Measurements from ENCODE around the gene M1AP.

Gene M1AP

GRCh38 chr2:74522516-74522915 is 125.6 kb downstream of the M1AP start:
- ATAC-seq (ENCODE audit: insufficient read depth, low read depth) (no peak), DNase-seq (no peak)
- Histone ChIP-seq H2AFZ (ENCODE audit: low read depth, low read length) (no peak overlapping the region), H3K79me2 (ENCODE audit: insufficient read depth, low read length) (no peaks in the 10 kb centered on the region), H3K27ac (ENCODE audit: low read length) (no peak overlapping the region), H4K20me1 (ENCODE audit: insufficient read depth, low read length) (peaks cover 4% of the 10 kb centered on the region; the same call in 1 of the 2 replicates), H3K9me3 (ENCODE audit: insufficient read depth, low read length, severe bottlenecking) (no peaks in the 10 kb centered on the region), H3K36me3 (ENCODE audit: insufficient read depth, low read length) (peaks cover 20% of the 10 kb centered on the region), H3K9ac (ENCODE audit: low read depth, low read length) (no peak overlapping the region), H3K4me2 (ENCODE audit: insufficient read depth, low read length) (no peak overlapping the region), H3K4me3 (ENCODE audit: low read depth in 1 of 2, low read length in 2 of 2) (no peak overlapping the region), H3K4me1 (ENCODE audit: insufficient read depth, low read length) (peaks cover 6% of the 10 kb centered on the region), H3K27me3 (ENCODE audit: insufficient read depth, low read length, poor library complexity) (peaks cover 9% of the 10 kb centered on the region)
- TF ChIP-seq EZH2 (IDR thresholded peaks at IDR 0.05; ENCODE audit: borderline replicate concordance, low read depth, low read length, severe bottlenecking) (no peak), CTCF (IDR thresholded peaks at IDR 0.05; ENCODE audit: borderline replicate concordance, extremely low read depth, low read length, poor library complexity, severe bottlenecking) (no peak)

GRCh38 chr2:74516650-74517049 is 131.5 kb downstream of the M1AP start:
- no peak overlapping the region for H3K4me3 ChIP-seq (ENCODE audit: low read depth in 1 of 2, low read length in 2 of 2)
- TF ChIP-seq CTCF (IDR thresholded peaks at IDR 0.05; ENCODE audit: borderline replicate concordance, extremely low read depth, low read length, poor library complexity, severe bottlenecking) (no peak), EZH2 (IDR thresholded peaks at IDR 0.05; ENCODE audit: borderline replicate concordance, low read depth, low read length, severe bottlenecking) (no peak)
- no peaks in the 10 kb centered on the region for H4K20me1 ChIP-seq (ENCODE audit: insufficient read depth, low read length)
- no peaks in the 10 kb centered on the region for H3K79me2 ChIP-seq (ENCODE audit: insufficient read depth, low read length)
- H3K27ac ChIP-seq (ENCODE audit: low read length), result no peak overlapping the region
- H2AFZ ChIP-seq (ENCODE audit: low read depth, low read length), result no peak overlapping the region
- no peak overlapping the region for H3K4me2 ChIP-seq (ENCODE audit: insufficient read depth, low read length)
- ATAC-seq (ENCODE audit: insufficient read depth, low read depth) (no peak), DNase-seq (no peak)
- no peaks in the 10 kb centered on the region for H3K36me3 ChIP-seq (ENCODE audit: insufficient read depth, low read length)
- no peaks in the 10 kb centered on the region for H3K9me3 ChIP-seq (ENCODE audit: insufficient read depth, low read length, severe bottlenecking)
- no peak overlapping the region for H3K9ac ChIP-seq (ENCODE audit: low read depth, low read length)
- H3K4me1 ChIP-seq (ENCODE audit: insufficient read depth, low read length), result peaks cover 7% of the 10 kb centered on the region; the same call in 1 of the 2 replicates
- peaks cover 28% of the 10 kb centered on the region for H3K27me3 ChIP-seq (ENCODE audit: insufficient read depth, low read length, poor library complexity)

GRCh38 chr2:74515981-74516633 is 132.0 kb downstream of the M1AP start:
- Histone ChIP-seq H3K9ac (ENCODE audit: low read depth, low read length) (no peak overlapping the region), H3K4me1 (ENCODE audit: insufficient read depth, low read length) (peaks cover 7% of the 10 kb centered on the region; the same call in 1 of the 2 replicates), H3K27ac (ENCODE audit: low read length) (no peak overlapping the region), H3K4me3 (ENCODE audit: low read depth in 1 of 2, low read length in 2 of 2) (no peak overlapping the region), H3K79me2 (ENCODE audit: insufficient read depth, low read length) (no peaks in the 10 kb centered on the region), H3K9me3 (ENCODE audit: insufficient read depth, low read length, severe bottlenecking) (no peaks in the 10 kb centered on the region), H4K20me1 (ENCODE audit: insufficient read depth, low read length) (no peaks in the 10 kb centered on the region), H3K4me2 (ENCODE audit: insufficient read depth, low read length) (no peak overlapping the region), H3K27me3 (ENCODE audit: insufficient read depth, low read length, poor library complexity) (peaks cover 28% of the 10 kb centered on the region), H3K36me3 (ENCODE audit: insufficient read depth, low read length) (no peaks in the 10 kb centered on the region), H2AFZ (ENCODE audit: low read depth, low read length) (no peak overlapping the region)
- ATAC-seq (ENCODE audit: insufficient read depth, low read depth) (no peak), DNase-seq (no peak)
- TF ChIP-seq EZH2 (IDR thresholded peaks at IDR 0.05; ENCODE audit: borderline replicate concordance, low read depth, low read length, severe bottlenecking), result no peak
- TF ChIP-seq CTCF (IDR thresholded peaks at IDR 0.05; ENCODE audit: borderline replicate concordance, extremely low read depth, low read length, poor library complexity, severe bottlenecking), result no peak

Measured in DND-41 (cell line).